PFSK-1 (cell line): ENCODE measurements around the gene MUCL3.

ENCODE experiments used
- FOXP2 ChIP-seq: optimal IDR thresholded peaks from 2 replicates; pipeline ENCODE3; 2011; ENCODE audit warnings: borderline replicate concordance, control low read depth, inconsistent platforms; ENCODE audit not compliant: insufficient read depth; ENCODE audit errors: extremely low read length, extremely low read depth
- POLR2AphosphoS5 ChIP-seq: IDR thresholded peaks from 2 replicates; pipeline ENCODE4 v1.6.1; 2012; ENCODE audit warnings: low read depth, mild to moderate bottlenecking, control low read depth, low read length, moderate library complexity
- SIN3A ChIP-seq: IDR thresholded peaks from 2 replicates; pipeline ENCODE4 v1.6.1; 2012; ENCODE audit warnings: mild to moderate bottlenecking, low read length, moderate library complexity, borderline replicate concordance; ENCODE audit not compliant: insufficient read depth
- TAF1 ChIP-seq: IDR thresholded peaks from 2 replicates; pipeline ENCODE4 v1.6.1; 2012; ENCODE audit warnings: low read length, control low read depth, borderline replicate concordance; ENCODE audit not compliant: insufficient read depth
- TF ChIP-seq, protein P1 (sequence below), 2 experiments: IDR thresholded peaks; 2 replicates each; pipeline versions ENCODE4 v1.6.1 to v1.8.0; 2011 to 2012; ENCODE audit warnings: low read depth in 2 of 2, low read length in 2 of 2, control low read depth in 1 of 2, inconsistent platforms in 1 of 2, mild to moderate bottlenecking in 1 of 2, moderate library complexity in 1 of 2; ENCODE audit not compliant: insufficient read depth in 1 of 2

MUCL3 gene

GRCh38 chr6:30903236-30903635, 37.5 kb upstream of the MUCL3 start:
- TF ChIP-seq, protein P1, sequence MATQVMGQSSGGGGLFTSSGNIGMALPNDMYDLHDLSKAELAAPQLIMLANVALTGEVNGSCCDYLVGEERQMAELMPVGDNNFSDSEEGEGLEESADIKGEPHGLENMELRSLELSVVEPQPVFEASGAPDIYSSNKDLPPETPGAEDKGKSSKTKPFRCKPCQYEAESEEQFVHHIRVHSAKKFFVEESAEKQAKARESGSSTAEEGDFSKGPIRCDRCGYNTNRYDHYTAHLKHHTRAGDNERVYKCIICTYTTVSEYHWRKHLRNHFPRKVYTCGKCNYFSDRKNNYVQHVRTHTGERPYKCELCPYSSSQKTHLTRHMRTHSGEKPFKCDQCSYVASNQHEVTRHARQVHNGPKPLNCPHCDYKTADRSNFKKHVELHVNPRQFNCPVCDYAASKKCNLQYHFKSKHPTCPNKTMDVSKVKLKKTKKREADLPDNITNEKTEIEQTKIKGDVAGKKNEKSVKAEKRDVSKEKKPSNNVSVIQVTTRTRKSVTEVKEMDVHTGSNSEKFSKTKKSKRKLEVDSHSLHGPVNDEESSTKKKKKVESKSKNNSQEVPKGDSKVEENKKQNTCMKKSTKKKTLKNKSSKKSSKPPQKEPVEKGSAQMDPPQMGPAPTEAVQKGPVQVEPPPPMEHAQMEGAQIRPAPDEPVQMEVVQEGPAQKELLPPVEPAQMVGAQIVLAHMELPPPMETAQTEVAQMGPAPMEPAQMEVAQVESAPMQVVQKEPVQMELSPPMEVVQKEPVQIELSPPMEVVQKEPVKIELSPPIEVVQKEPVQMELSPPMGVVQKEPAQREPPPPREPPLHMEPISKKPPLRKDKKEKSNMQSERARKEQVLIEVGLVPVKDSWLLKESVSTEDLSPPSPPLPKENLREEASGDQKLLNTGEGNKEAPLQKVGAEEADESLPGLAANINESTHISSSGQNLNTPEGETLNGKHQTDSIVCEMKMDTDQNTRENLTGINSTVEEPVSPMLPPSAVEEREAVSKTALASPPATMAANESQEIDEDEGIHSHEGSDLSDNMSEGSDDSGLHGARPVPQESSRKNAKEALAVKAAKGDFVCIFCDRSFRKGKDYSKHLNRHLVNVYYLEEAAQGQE (IDR thresholded peaks at IDR 0.05; ENCODE audit: insufficient read depth in 1 of 2, low read depth in 2 of 2, low read length in 2 of 2) = no peak
- TF ChIP-seq FOXP2 (no peak), SIN3A (no peak), TAF1 (no peak), POLR2AphosphoS5 (no peak)

- TF ChIP-seq FOXP2 (peak; percentile 45), TAF1 (no peak)
- TF ChIP-seq, protein P1 (IDR thresholded peaks at IDR 0.05; ENCODE audit: insufficient read depth in 1 of 2, low read depth in 2 of 2, low read length in 2 of 2) = 0 out of 4 replicates have a peak, but pooled peaks have one; percentile 23 to 46
Observed at GRCh38 chr6:30907758-30908591, 32.8 kb upstream of the MUCL3 start, which contains the start of gene GTF2H4. TSS of gene GTF2H4 (plus strand) at chr6:30908207.

GRCh38 chr6:30908700-30909099, 32.1 kb upstream of the MUCL3 start:
- no peak for TF ChIP-seq POLR2AphosphoS5
- TF ChIP-seq, protein P1 (IDR thresholded peaks at IDR 0.05; ENCODE audit: insufficient read depth in 1 of 2, low read depth in 2 of 2, low read length in 2 of 2) = no peak
- no peak for TF ChIP-seq FOXP2
- no peak for TF ChIP-seq TAF1
- TF ChIP-seq SIN3A = no peak

- TF ChIP-seq SIN3A (no peak), FOXP2 (no peak), TAF1 (no peak), POLR2AphosphoS5 (no peak)
- TF ChIP-seq, protein P1 (IDR thresholded peaks at IDR 0.05; ENCODE audit: insufficient read depth in 1 of 2, low read depth in 2 of 2, low read length in 2 of 2) = no peak
Observed at GRCh38 chr6:30912746-30913520, 27.8 kb upstream of the MUCL3 start.
